Measurements from ENCODE around the gene MYEF2. TPM values are rescaled to one million over a fixed set of nuclear protein-coding genes. Genes with fewer than 3 reads are reported as not detected.

MYEF2 gene
- total and polyA plus RNA-seq, 2 donors (not counting 3 experiments of a cell fraction or from before 2014, with no cell fraction given): 11.6 to 54.8 TPM

GRCh38 chr15:48086576-48086975 is 91.5 kb downstream of the MYEF2 start:
- H3K9me1 ChIP-seq (replicated peaks; ENCODE audit: control insufficient read depth, extremely low read depth, insufficient read depth, low read length): no peaks in the 10 kb centered on the region
- no peaks in the 10 kb centered on the region for H4K20me1 ChIP-seq (replicated peaks; ENCODE audit: control insufficient read depth, extremely low read depth, insufficient read depth, low read length)
- intact Hi-C loops (cut with micrococcal nuclease): no loop called here
- H3K9me3 ChIP-seq (replicated peaks; ENCODE audit: control insufficient read depth, insufficient read depth, low read length): no peaks in the 10 kb centered on the region
- H3K4me2 ChIP-seq (ENCODE audit: insufficient read depth, low read length): no peak overlapping the region
- H3K79me2 ChIP-seq (ENCODE audit: control insufficient read depth, insufficient read depth, low read length): no peaks in the 10 kb centered on the region
- CTCF ChIA-PET: no interaction called here
- POLR2A ChIA-PET: no interaction called here
- H3K4me3 ChIP-seq (replicated peaks in 1 of 3; ENCODE audit: insufficient read depth in 1 of 3, low read depth in 1 of 3, low read length in 3 of 3): no peak overlapping the region
- FAIRE-seq: no peak
- no peak for TF ChIP-seq POLR2AphosphoS5 (IDR thresholded peaks at IDR 0.05; ENCODE audit: insufficient read depth, low read depth, low read length)
- dilution Hi-C loops (cut with MboI; ENCODE audit: extremely low pct_ligation_motif_present, low sequenced_read_pairs): no loop called here
- H2AFZ ChIP-seq (ENCODE audit: low read depth, low read length): no peak overlapping the region
- no peak overlapping the region for H3K9ac ChIP-seq (replicated peaks; ENCODE audit: extremely low read depth, insufficient read depth, low read length)
- no peak for DNase-seq (ENCODE audit: low read depth, low spot score)
- H3K4me1 ChIP-seq (ENCODE audit: control insufficient read depth, extremely low read depth, insufficient read depth, low read length): no peaks in the 10 kb centered on the region
- peaks cover 0 to 2% of the 10 kb centered on the region in 2 experiments for H3K27me3 ChIP-seq (ENCODE audit: control insufficient read depth in 2 of 2, insufficient read depth in 2 of 2, low read length in 2 of 2)
- no TSS peak for BruUV-seq (replicated peaks)
- no peak overlapping the region for H3K27ac ChIP-seq (ENCODE audit: insufficient read depth, low read depth, low read length)
- no peaks in the 10 kb centered on the region for H3K36me3 ChIP-seq (ENCODE audit: control insufficient read depth in 2 of 2, extremely low read depth in 1 of 2, insufficient read depth in 2 of 2, low read length in 2 of 2)

GRCh38 chr15:48086133-48086532 is 92.0 kb downstream of the MYEF2 start:
- H3K36me3 ChIP-seq (ENCODE audit: control insufficient read depth in 2 of 2, extremely low read depth in 1 of 2, insufficient read depth in 2 of 2, low read length in 2 of 2): no peaks in the 10 kb centered on the region
- no peak overlapping the region for H3K27ac ChIP-seq (ENCODE audit: insufficient read depth, low read depth, low read length)
- no peaks in the 10 kb centered on the region for H3K9me1 ChIP-seq (replicated peaks; ENCODE audit: control insufficient read depth, extremely low read depth, insufficient read depth, low read length)
- DNase-seq (ENCODE audit: low read depth, low spot score) (no peak), FAIRE-seq (no peak)
- ChIA-PET POLR2A (no interaction called here), CTCF (interaction anchor here (1.2 to 5.4 kb wide), 3 partner anchors 24 to 903 kb away, joined by 3 to 176 read pairs (median 14); no protein-coding TSS in a partner anchor)
- no TSS peak for BruUV-seq (replicated peaks)
- no peak overlapping the region for H3K4me2 ChIP-seq (ENCODE audit: insufficient read depth, low read length)
- H3K4me1 ChIP-seq (ENCODE audit: control insufficient read depth, extremely low read depth, insufficient read depth, low read length): no peaks in the 10 kb centered on the region
- H4K20me1 ChIP-seq (replicated peaks; ENCODE audit: control insufficient read depth, extremely low read depth, insufficient read depth, low read length): no peaks in the 10 kb centered on the region
- H3K9me3 ChIP-seq (replicated peaks; ENCODE audit: control insufficient read depth, insufficient read depth, low read length): no peaks in the 10 kb centered on the region
- no peak overlapping the region for H3K4me3 ChIP-seq (replicated peaks in 1 of 3; ENCODE audit: insufficient read depth in 1 of 3, low read depth in 1 of 3, low read length in 3 of 3)
- no peak overlapping the region for H2AFZ ChIP-seq (ENCODE audit: low read depth, low read length)
- no peak overlapping the region for H3K9ac ChIP-seq (replicated peaks; ENCODE audit: extremely low read depth, insufficient read depth, low read length)
- no peaks in the 10 kb centered on the region for H3K27me3 ChIP-seq (ENCODE audit: control insufficient read depth in 2 of 2, insufficient read depth in 2 of 2, low read length in 2 of 2)
- intact Hi-C loops (cut with micrococcal nuclease): no loop called here
- H3K79me2 ChIP-seq (ENCODE audit: control insufficient read depth, insufficient read depth, low read length): no peaks in the 10 kb centered on the region
- TF ChIP-seq CTCF (IDR thresholded peaks at IDR 0.05; ENCODE audit: extremely low read depth in 1 of 2, insufficient read depth in 1 of 2, low read depth in 1 of 2, low read length in 2 of 2) (no peak), GATA2 (IDR thresholded peaks at IDR 0.05; ENCODE audit: insufficient read depth, insufficient read length, low read depth, low read length) (no peak), FOS (IDR thresholded peaks at IDR 0.05; ENCODE audit: borderline replicate concordance, insufficient read depth, low read length) (no peak), MAX (IDR thresholded peaks at IDR 0.05; ENCODE audit: insufficient read depth, insufficient read length) (no peak), MYC (IDR thresholded peaks at IDR 0.05; ENCODE audit: low read depth, low read length) (no peak), EZH2 (IDR thresholded peaks at IDR 0.05; ENCODE audit: borderline replicate concordance, low read depth, low read length, severe bottlenecking) (no peak), POLR2A (IDR thresholded peaks at IDR 0.05; ENCODE audit: low read depth, low read length) (no peak), POLR2AphosphoS5 (IDR thresholded peaks at IDR 0.05; ENCODE audit: insufficient read depth, low read depth, low read length) (no peak), JUN (IDR thresholded peaks at IDR 0.05; ENCODE audit: borderline replicate concordance, insufficient read depth, insufficient read length, low read depth) (no peak)
- dilution Hi-C loops (cut with MboI; ENCODE audit: extremely low pct_ligation_motif_present, low sequenced_read_pairs): no loop called here
